Measurements from ENCODE around the gene TM9SF2.

- TF ChIP-seq ZNF600 (tag by site-specific recombination; IDR thresholded peaks at IDR 0.05) (no peak), SCRT1 (tag by site-specific recombination; IDR thresholded peaks at IDR 0.05; ENCODE audit: borderline replicate concordance) (no peak), YY1 (tag by site-specific recombination; IDR thresholded peaks at IDR 0.05) (no peak), REPIN1 (tag by site-specific recombination; IDR thresholded peaks at IDR 0.05; ENCODE audit: low read depth) (no peak), CTCF (tag by site-specific recombination; IDR thresholded peaks at IDR 0.05) (no peak), ZNF645 (tag by site-specific recombination; IDR thresholded peaks at IDR 0.05) (no peak), ZNF155 (tag by site-specific recombination; IDR thresholded peaks at IDR 0.05) (no peak), PBX3 (CRISPR knock-in tag; IDR thresholded peaks at IDR 0.05) (no peak), TSHZ1 (tag by site-specific recombination; IDR thresholded peaks at IDR 0.05; ENCODE audit: borderline replicate concordance) (no peak), ZNF324 (tag by site-specific recombination; IDR thresholded peaks at IDR 0.05) (no peak)
Measured at GRCh38 chr13:99476648-99477047, 24.6 kb upstream of the TM9SF2 start.
